HG03159 (cell line): Measurements from ENCODE around the gene KIF6.

ENCODE experiments used
- ATAC-seq: cut with Tn5 transposase; IDR thresholded peaks from one replicate; pipeline ENCODE4 v1.9.1; 2021; ENCODE audit warnings: mild to moderate bottlenecking, moderate library complexity; ENCODE audit not compliant: unreplicated experiment

KIF6 gene

GRCh38 chr6:39388606-39389483, 336.4 kb downstream of the KIF6 start:
- ATAC-seq: peak; percentile 64

GRCh38 chr6:39387785-39388184, 337.4 kb downstream of the KIF6 start:
- no peak for ATAC-seq

- ATAC-seq: no peak
These were observed 338.7 kb downstream of the KIF6 start for GRCh38 chr6:39386487-39386886.

GRCh38 chr6:39381550-39382140, 343.6 kb downstream of the KIF6 start:
- ATAC-seq: no peak

GRCh38 chr6:39380837-39381549, 344.2 kb downstream of the KIF6 start:
- ATAC-seq: no peak

GRCh38 chr6:39378960-39379425, 346.2 kb downstream of the KIF6 start:
- no peak for ATAC-seq

- no peak for ATAC-seq
These were observed 346.8 kb downstream of the KIF6 start for GRCh38 chr6:39378175-39378959.

GRCh38 chr6:39377539-39377950, 347.7 kb downstream of the KIF6 start:
- ATAC-seq: no peak

GRCh38 chr6:39375405-39375804, 349.8 kb downstream of the KIF6 start:
- ATAC-seq: no peak

- ATAC-seq: no peak
These were observed 354.8 kb downstream of the KIF6 start for GRCh38 chr6:39370390-39370789.

- no peak for ATAC-seq
These were observed 355.2 kb downstream of the KIF6 start for GRCh38 chr6:39369987-39370386.

GRCh38 chr6:39367700-39368099, 357.5 kb downstream of the KIF6 start:
- no peak for ATAC-seq

GRCh38 chr6:39366931-39367618, 358.1 kb downstream of the KIF6 start:
- no peak for ATAC-seq

GRCh38 chr6:39365281-39366074, 359.7 kb downstream of the KIF6 start:
- no peak for ATAC-seq

- no peak for ATAC-seq
These were observed 361.9 kb downstream of the KIF6 start for GRCh38 chr6:39363280-39363679.

GRCh38 chr6:39362487-39362865, 362.7 kb downstream of the KIF6 start:
- ATAC-seq: no peak

GRCh38 chr6:39361657-39362486, 363.3 kb downstream of the KIF6 start:
- ATAC-seq: no peak

GRCh38 chr6:39360378-39360777, 364.8 kb downstream of the KIF6 start:
- no peak for ATAC-seq
